ENCODE data around the gene ZNF691.
"Not testable (repeated sequence)": the region's sequence is repeated elsewhere in the genome, so short reads cannot be mapped to it uniquely, and the experiment has no call there.

ZNF691 gene

GRCh38 chr1:42868466-42868865, 22.1 kb downstream of the ZNF691 start:
- H3K27ac ChIP-seq (ENCODE audit: low read depth, low read length); H3K36me3 ChIP-seq (ENCODE audit: insufficient read depth, low read length); H3K9me3 ChIP-seq (ENCODE audit: low read length); H3K4me1 ChIP-seq (ENCODE audit: insufficient read depth, low read length); H3K4me3 ChIP-seq (ENCODE audit: low read depth in 1 of 2, low read length in 2 of 2); H3K27me3 ChIP-seq (ENCODE audit: control insufficient read depth in 1 of 2, insufficient read depth in 2 of 2, low read length in 2 of 2); H3K9ac ChIP-seq (ENCODE audit: low read length): not testable (repeated sequence)

DNA sequence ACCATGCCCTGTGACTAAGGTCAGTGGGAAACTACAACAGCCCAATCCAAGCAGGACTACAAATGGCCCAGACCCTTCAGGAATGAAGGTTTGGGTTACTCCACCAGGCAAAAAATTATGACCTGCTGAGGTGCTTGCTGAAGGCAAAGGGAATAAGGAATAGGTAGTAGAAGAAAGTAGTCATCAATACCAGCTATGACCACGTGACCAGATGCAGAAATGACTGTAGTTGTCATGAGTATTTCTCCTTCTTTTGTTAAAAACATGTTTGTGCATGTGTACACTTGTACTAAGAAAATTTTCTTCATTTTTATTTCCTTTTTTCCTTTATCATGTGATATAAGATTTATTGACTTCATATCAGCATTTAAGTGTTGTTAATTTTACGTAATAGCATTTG, 22.8 kb downstream of the ZNF691 start:
- not testable (repeated sequence) for H3K36me3 ChIP-seq (ENCODE audit: insufficient read depth, low read length); H3K9ac ChIP-seq (ENCODE audit: low read length); H3K27me3 ChIP-seq (ENCODE audit: control insufficient read depth in 1 of 2, insufficient read depth in 2 of 2, low read length in 2 of 2); H3K4me1 ChIP-seq (ENCODE audit: insufficient read depth, low read length); H3K9me3 ChIP-seq (ENCODE audit: low read length); H3K27ac ChIP-seq (ENCODE audit: low read depth, low read length); H3K4me3 ChIP-seq (ENCODE audit: low read depth in 1 of 2, low read length in 2 of 2)

DNA sequence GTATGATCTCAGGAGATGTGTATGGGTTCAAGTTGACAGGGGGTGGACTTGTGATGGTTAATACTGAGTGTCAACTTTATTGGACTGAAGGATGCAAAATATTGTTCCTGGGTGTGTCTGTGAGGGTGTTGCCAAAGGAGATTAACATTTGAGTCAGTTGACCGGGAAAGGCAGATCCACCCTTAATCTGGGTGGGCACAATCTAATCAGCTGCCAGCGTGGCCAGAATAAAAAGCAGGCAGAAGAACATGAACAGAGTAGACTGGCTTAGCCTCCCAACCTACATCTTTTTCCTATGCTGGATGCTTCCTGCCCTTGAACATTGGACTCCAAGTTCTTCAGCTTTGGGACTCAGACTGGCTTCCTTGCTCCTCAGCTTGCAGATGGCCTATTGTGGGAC, 23.3 kb downstream of the ZNF691 start:
- H3K9ac ChIP-seq (ENCODE audit: low read length); H3K36me3 ChIP-seq (ENCODE audit: insufficient read depth, low read length); H3K9me3 ChIP-seq (ENCODE audit: low read length); H3K27me3 ChIP-seq (ENCODE audit: control insufficient read depth in 1 of 2, insufficient read depth in 2 of 2, low read length in 2 of 2); H3K27ac ChIP-seq (ENCODE audit: low read depth, low read length); H3K4me1 ChIP-seq (ENCODE audit: insufficient read depth, low read length); H3K4me3 ChIP-seq (ENCODE audit: low read depth in 1 of 2, low read length in 2 of 2): not testable (repeated sequence)

DNA sequence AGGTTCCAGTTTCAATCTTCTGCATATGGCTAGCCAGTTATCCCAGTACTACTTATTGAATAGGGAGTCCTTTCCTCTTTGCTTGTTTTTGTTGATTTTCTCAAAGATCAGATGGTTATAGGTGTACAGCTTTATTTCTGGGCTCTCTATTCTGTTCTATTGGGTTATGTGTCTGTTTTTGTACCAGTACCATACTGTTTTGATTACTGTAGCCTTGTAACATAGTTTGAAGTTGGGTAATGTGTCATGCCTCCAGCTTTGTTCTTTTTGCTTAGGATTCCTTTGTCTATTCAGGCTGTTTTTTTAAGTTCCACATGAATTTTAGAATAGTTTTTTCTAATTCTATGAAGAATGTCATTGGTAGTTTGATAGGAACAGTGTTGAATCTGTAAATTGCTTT, 26.7 kb downstream of the ZNF691 start:
- H3K4me3 ChIP-seq (ENCODE audit: low read depth in 1 of 2, low read length in 2 of 2); H3K27ac ChIP-seq (ENCODE audit: low read depth, low read length); H3K36me3 ChIP-seq (ENCODE audit: insufficient read depth, low read length); H3K9me3 ChIP-seq (ENCODE audit: low read length); H3K9ac ChIP-seq (ENCODE audit: low read length); H3K4me1 ChIP-seq (ENCODE audit: insufficient read depth, low read length); H3K27me3 ChIP-seq (ENCODE audit: control insufficient read depth in 1 of 2, insufficient read depth in 2 of 2, low read length in 2 of 2): not testable (repeated sequence)

GRCh38 chr1:42873670-42874069, 27.3 kb downstream of the ZNF691 start:
- Histone ChIP-seq H3K36me3 (ENCODE audit: insufficient read depth, low read length) (no peaks in the 10 kb centered on the region), H3K4me1 (ENCODE audit: insufficient read depth, low read length) (no peaks in the 10 kb centered on the region), H3K27ac (ENCODE audit: low read depth, low read length) (no peak overlapping the region), H3K27me3 (ENCODE audit: control insufficient read depth in 1 of 2, insufficient read depth in 2 of 2, low read length in 2 of 2) (no peaks in the 10 kb centered on the region), H3K9me3 (ENCODE audit: low read length) (no peaks in the 10 kb centered on the region), H3K4me3 (ENCODE audit: low read depth in 1 of 2, low read length in 2 of 2) (no peak overlapping the region), H3K9ac (ENCODE audit: low read length) (no peak overlapping the region)

DNA sequence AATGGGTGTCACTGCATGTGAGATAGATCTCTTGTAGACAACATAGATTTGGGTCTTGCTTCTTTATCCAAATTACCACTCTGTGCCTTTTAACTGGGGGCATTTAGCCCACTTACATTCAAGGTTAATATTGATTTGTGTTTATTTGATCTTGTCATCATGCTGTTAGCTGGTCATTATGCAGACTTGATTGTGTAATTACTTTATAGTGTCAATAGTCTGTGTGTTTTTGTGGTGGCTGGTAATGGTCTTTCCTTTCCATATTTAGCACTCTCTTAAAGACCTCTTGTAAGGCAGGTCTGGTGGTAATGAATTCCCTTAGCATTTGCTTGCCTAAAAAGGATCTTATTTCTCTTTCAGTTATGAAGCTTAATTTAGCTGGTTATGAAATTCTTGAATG, 29.6 kb downstream of the ZNF691 start:
- no peak overlapping the region for H3K9ac ChIP-seq (ENCODE audit: low read length)
- H3K9me3 ChIP-seq (ENCODE audit: low read length), result no peaks in the 10 kb centered on the region
- no peaks in the 10 kb centered on the region for H3K27me3 ChIP-seq (ENCODE audit: control insufficient read depth in 1 of 2, insufficient read depth in 2 of 2, low read length in 2 of 2)
- H3K4me3 ChIP-seq (ENCODE audit: low read depth in 1 of 2, low read length in 2 of 2), result no peak overlapping the region
- no peaks in the 10 kb centered on the region for H3K36me3 ChIP-seq (ENCODE audit: insufficient read depth, low read length)
- H3K27ac ChIP-seq (ENCODE audit: low read depth, low read length), result no peak overlapping the region
- no peaks in the 10 kb centered on the region for H3K4me1 ChIP-seq (ENCODE audit: insufficient read depth, low read length)

GRCh38 chr1:42877380-42877779, 31.0 kb downstream of the ZNF691 start:
- H3K27ac ChIP-seq (ENCODE audit: low read depth, low read length), result no peak overlapping the region
- no peaks in the 10 kb centered on the region for H3K4me1 ChIP-seq (ENCODE audit: insufficient read depth, low read length)
- H3K9ac ChIP-seq (ENCODE audit: low read length), result no peak overlapping the region
- H3K4me3 ChIP-seq (ENCODE audit: low read depth in 1 of 2, low read length in 2 of 2), result no peak overlapping the region
- no peaks in the 10 kb centered on the region for H3K36me3 ChIP-seq (ENCODE audit: insufficient read depth, low read length)
- no peaks in the 10 kb centered on the region for H3K27me3 ChIP-seq (ENCODE audit: control insufficient read depth in 1 of 2, insufficient read depth in 2 of 2, low read length in 2 of 2)
- no peaks in the 10 kb centered on the region for H3K9me3 ChIP-seq (ENCODE audit: low read length)

DNA sequence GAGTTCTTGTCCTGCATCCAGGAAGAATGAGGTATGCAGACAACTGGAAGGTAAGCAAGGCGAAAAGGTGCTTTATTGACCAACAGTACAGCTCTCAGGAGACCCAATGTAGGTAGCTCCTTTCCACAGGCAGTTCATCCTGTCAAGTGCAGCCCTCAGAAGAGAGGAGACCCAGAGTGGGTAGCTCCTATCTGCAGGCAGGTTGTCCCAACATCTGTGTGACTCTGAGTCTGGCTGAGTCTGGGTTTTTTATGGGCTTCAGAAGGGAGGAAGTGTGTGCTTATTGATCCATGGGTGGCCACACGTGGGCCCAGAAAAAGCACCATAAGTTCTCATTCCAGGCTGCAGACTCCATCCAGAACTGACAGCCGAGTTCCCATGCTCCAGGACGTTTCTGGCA, 34.0 kb downstream of the ZNF691 start:
- no peak overlapping the region for H3K4me3 ChIP-seq (ENCODE audit: low read depth in 1 of 2, low read length in 2 of 2)

DNA sequence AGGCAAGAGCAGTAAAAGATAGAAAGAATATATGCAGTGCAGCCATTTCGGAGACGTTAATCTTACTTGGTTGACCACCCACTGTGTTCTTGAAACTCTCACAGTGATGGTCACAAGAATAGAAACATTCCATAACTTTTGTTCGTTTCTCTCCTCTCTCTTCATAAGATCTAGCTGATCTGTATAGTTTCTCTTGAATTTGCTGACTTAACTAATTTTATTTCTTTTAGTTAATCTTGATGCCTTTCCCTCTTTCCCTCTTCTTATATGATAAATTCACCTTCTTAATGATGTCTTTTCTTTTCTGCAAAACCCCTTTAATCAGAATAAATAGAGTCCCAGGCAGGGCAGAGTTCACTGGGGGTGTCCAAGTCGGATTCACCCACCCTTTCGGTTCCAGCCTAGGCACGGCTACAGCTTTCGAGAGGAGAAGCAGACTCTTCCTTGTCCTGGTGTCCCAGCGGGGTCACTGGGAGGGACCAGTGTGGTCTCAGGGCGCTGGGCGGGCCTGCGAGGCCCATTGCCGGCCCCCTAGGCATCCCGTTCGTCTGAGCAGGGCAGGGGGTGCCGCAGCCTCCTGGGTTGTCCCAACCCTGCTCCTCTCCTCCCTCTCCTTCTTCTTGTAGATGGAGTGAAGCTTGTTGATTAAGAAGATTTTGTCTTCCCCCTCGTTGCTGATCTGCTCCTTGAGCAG, 39.8 kb downstream of the ZNF691 start:
- Histone ChIP-seq H3K27ac (ENCODE audit: low read depth, low read length) (no peak overlapping the region), H3K9ac (ENCODE audit: low read length) (no peak overlapping the region), H3K9me3 (ENCODE audit: low read length) (no peaks in the 10 kb centered on the region), H3K27me3 (ENCODE audit: control insufficient read depth in 1 of 2, insufficient read depth in 2 of 2, low read length in 2 of 2) (no peaks in the 10 kb centered on the region), H3K36me3 (ENCODE audit: insufficient read depth, low read length) (no peaks in the 10 kb centered on the region), H3K4me3 (ENCODE audit: low read depth in 1 of 2, low read length in 2 of 2) (no peak overlapping the region), H3K4me1 (ENCODE audit: insufficient read depth, low read length) (no peaks in the 10 kb centered on the region)

More for the DNA sequence above, 34.0 kb downstream of the ZNF691 start:
- H3K9me3 ChIP-seq (ENCODE audit: low read length), result no peaks in the 10 kb centered on the region
- H3K27ac ChIP-seq (ENCODE audit: low read depth, low read length), result no peak overlapping the region
- H3K9ac ChIP-seq (ENCODE audit: low read length), result no peak overlapping the region
- H3K36me3 ChIP-seq (ENCODE audit: insufficient read depth, low read length), result no peaks in the 10 kb centered on the region
- H3K27me3 ChIP-seq (ENCODE audit: control insufficient read depth in 1 of 2, insufficient read depth in 2 of 2, low read length in 2 of 2), result no peaks in the 10 kb centered on the region
- H3K4me1 ChIP-seq (ENCODE audit: insufficient read depth, low read length), result no peaks in the 10 kb centered on the region

DNA sequence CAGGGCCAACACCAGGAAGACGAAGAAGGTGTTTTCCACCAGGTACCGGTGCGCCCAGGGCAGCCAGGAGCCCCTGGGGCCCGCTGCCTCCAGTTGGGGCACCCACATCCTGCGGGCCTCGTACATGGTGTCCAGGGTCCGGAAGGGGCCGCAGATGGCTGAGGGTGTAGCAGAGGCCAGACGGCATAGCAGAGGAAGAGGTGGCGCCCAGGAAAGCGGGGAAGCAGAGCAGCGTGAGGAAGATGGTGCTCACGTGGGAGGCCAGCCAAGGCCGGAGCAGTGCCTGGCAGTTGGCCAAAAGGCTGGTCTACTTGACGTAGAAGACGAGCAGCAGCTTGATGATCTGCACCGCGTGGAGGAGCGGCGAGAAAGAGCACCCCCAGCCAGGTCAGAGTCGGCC, 40.4 kb downstream of the ZNF691 start:
- Histone ChIP-seq H3K27me3 (ENCODE audit: control insufficient read depth in 1 of 2, insufficient read depth in 2 of 2, low read length in 2 of 2) (no peaks in the 10 kb centered on the region), H3K9me3 (ENCODE audit: low read length) (no peaks in the 10 kb centered on the region), H3K4me1 (ENCODE audit: insufficient read depth, low read length) (no peaks in the 10 kb centered on the region)

DNA sequence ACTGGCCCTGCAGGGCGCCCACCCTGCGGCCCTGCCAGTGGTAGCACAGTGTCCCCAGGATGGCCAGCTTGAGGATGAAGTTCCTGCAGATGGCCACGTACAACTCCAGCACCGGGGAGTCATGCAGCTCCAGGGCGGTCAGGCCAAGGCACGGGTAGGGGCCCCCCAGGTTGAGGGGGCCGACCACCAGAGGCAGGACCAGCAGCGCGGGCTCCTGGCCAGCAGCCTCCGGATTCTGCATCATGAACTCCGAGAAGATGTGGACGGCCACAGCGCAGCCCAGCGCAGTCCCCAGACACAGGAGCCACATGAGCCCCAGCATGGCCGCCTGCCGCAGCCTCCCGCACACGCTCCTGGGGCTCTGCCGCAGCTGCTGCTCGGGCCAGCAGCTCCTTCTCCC, 41.0 kb downstream of the ZNF691 start:
- Histone ChIP-seq H3K4me3 (ENCODE audit: low read depth in 1 of 2, low read length in 2 of 2) (no peak overlapping the region), H3K36me3 (ENCODE audit: insufficient read depth, low read length) (no peaks in the 10 kb centered on the region), H3K9me3 (ENCODE audit: low read length) (no peaks in the 10 kb centered on the region), H3K9ac (ENCODE audit: low read length) (no peak overlapping the region), H3K4me1 (ENCODE audit: insufficient read depth, low read length) (no peaks in the 10 kb centered on the region), H3K27ac (ENCODE audit: low read depth, low read length) (no peak overlapping the region), H3K27me3 (ENCODE audit: control insufficient read depth in 1 of 2, insufficient read depth in 2 of 2, low read length in 2 of 2) (no peaks in the 10 kb centered on the region)

More for the DNA sequence above, 40.4 kb downstream of the ZNF691 start:
- Histone ChIP-seq H3K36me3 (ENCODE audit: insufficient read depth, low read length) (no peaks in the 10 kb centered on the region), H3K4me3 (ENCODE audit: low read depth in 1 of 2, low read length in 2 of 2) (no peak overlapping the region), H3K9ac (ENCODE audit: low read length) (no peak overlapping the region), H3K27ac (ENCODE audit: low read depth, low read length) (no peak overlapping the region)

GRCh38 chr1:42888013-42888633, 41.7 kb downstream of the ZNF691 start:
- Histone ChIP-seq H3K9me3 (ENCODE audit: low read length) (no peaks in the 10 kb centered on the region), H3K4me1 (ENCODE audit: insufficient read depth, low read length) (no peaks in the 10 kb centered on the region), H3K4me3 (ENCODE audit: low read depth in 1 of 2, low read length in 2 of 2) (no peak overlapping the region), H3K36me3 (ENCODE audit: insufficient read depth, low read length) (no peaks in the 10 kb centered on the region), H3K9ac (ENCODE audit: low read length) (no peak overlapping the region), H3K27ac (ENCODE audit: low read depth, low read length) (no peak overlapping the region), H3K27me3 (ENCODE audit: control insufficient read depth in 1 of 2, insufficient read depth in 2 of 2, low read length in 2 of 2) (no peaks in the 10 kb centered on the region)

Data from muscle layer of colon (tissue), 2 donors.